ENCODE results near the gene PKN1.
A peak's percentile ranks its signal among the peaks of the same experiment; 100 is the strongest.
"Not testable (repeated sequence)": the region's sequence is repeated elsewhere in the genome, so short reads cannot be mapped to it uniquely, and the experiment has no call there.

The PKN1 gene

DNA sequence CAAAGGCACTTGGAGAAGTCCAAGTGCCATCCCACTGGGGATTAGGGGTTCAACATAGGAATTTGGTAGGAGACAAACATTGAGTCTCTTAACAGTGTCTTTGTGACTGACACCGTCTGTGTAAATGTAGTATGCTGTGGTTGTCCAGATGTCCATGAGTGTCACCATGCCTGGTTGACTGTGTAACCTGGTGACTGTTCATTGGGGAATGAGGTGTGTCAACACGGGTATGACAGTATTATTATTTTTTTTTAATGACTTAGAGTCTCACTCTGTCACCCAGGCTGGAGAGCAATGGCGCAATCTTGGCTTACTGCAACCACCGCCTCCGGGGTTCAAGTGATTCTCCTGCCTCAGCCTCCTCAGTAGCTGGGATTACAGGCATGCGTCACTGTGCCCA lies 16.2 kb downstream of the PKN1 start:
- no peak overlapping the region for H3K56ac ChIP-seq (ENCODE audit: low read length)
- peaks cover 2% of the 10 kb centered on the region for H3K36me3 ChIP-seq (ENCODE audit: control insufficient read depth, insufficient read depth, low read length)
- no peak overlapping the region for H3K9ac ChIP-seq (ENCODE audit: low read length)
- no peak overlapping the region for H3K23ac ChIP-seq (ENCODE audit: low read length)
- H3K18ac ChIP-seq (ENCODE audit: low read length), result no peak overlapping the region
- H2BK5ac ChIP-seq (ENCODE audit: low read length), result no peak overlapping the region
- H3K79me2 ChIP-seq (ENCODE audit: control insufficient read depth, insufficient read depth, low read length), result no peaks in the 10 kb centered on the region
- H2BK15ac ChIP-seq (replicated peaks; ENCODE audit: low read depth), result no peak overlapping the region
- no peak overlapping the region for H3K4ac ChIP-seq (ENCODE audit: low read depth, low read length)
- no peak overlapping the region for H2BK120ac ChIP-seq (ENCODE audit: low read depth, low read length)
- no peak overlapping the region for H4K8ac ChIP-seq (ENCODE audit: low read depth, low read length)
- H4K5ac ChIP-seq (ENCODE audit: low read length), result no peak overlapping the region
- H3K4me3 ChIP-seq (ENCODE audit: low read length), result no peak overlapping the region
- H3K79me1 ChIP-seq (ENCODE audit: low read length), result no peaks in the 10 kb centered on the region
- H3K27ac ChIP-seq (ENCODE audit: low read depth, low read length), result no peak overlapping the region
- no CpG with 5 or more reads among the region's 6 CpGs for WGBS (ENCODE audit: extremely low coverage, insufficient coverage, low lambda C conversion rate)
- H3K4me2 ChIP-seq (ENCODE audit: low read length), result no peak overlapping the region
- DNase-seq, result no peak
- no peak overlapping the region for H2AK5ac ChIP-seq (ENCODE audit: low read length)
- H3K27me3 ChIP-seq (ENCODE audit: insufficient read depth, low read length, poor library complexity), result no peaks in the 10 kb centered on the region
- H3K4me1 ChIP-seq (ENCODE audit: control insufficient read depth, low read depth, low read length), result no peaks in the 10 kb centered on the region

DNA sequence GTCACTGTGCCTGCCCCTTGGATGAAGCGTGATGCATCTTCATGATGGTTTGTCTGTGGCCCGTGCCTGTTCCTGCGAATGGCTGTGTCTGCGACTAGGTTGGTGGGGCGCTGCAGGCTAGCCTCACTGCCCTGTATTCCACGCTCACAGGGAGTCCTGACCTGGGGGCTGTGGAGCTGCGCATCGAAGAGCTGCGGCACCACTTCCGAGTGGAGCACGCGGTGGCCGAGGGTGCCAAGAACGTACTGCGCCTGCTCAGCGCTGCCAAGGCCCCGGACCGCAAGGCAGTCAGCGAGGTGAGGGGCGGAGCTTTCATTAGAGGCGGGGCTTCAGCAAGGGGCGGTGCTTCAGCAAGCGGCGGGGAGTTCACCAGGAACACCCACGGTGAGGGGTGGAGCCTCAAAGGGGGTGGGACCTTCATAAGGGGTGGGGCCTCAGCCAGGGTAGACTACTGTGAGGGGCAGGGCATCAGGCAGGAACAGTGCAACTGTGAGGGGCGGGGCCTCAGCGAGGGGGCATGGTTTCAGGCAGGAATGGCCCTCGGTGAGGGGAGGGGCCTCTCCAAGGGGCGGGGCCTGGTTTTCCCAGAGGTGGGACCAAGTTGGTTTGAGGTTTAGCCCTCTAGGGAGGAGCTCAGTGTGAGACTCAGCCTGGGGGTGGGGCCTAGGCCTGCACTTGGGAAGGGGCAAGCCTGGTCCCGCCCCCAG lies 17.2 kb downstream of the PKN1 start:
- no peak overlapping the region for H2BK5ac ChIP-seq (ENCODE audit: low read length)
- no peak overlapping the region for H3K4me3 ChIP-seq (ENCODE audit: low read length)
- H4K5ac ChIP-seq (ENCODE audit: low read length), result no peak overlapping the region
- H2BK15ac ChIP-seq (replicated peaks; ENCODE audit: low read depth), result no peak overlapping the region
- no peaks in the 10 kb centered on the region for H3K4me1 ChIP-seq (ENCODE audit: control insufficient read depth, low read depth, low read length)
- no peak overlapping the region for H2AK5ac ChIP-seq (ENCODE audit: low read length)
- WGBS (ENCODE audit: extremely low coverage, insufficient coverage, low lambda C conversion rate), result no CpG with 5 or more reads among the region's 30 CpGs
- H3K4ac ChIP-seq (ENCODE audit: low read depth, low read length), result no peak overlapping the region
- no peak overlapping the region for H3K56ac ChIP-seq (ENCODE audit: low read length)
- H3K79me1 ChIP-seq (ENCODE audit: low read length), result no peaks in the 10 kb centered on the region
- H3K27me3 ChIP-seq (ENCODE audit: insufficient read depth, low read length, poor library complexity), result no peaks in the 10 kb centered on the region
- H4K8ac ChIP-seq (ENCODE audit: low read depth, low read length), result no peak overlapping the region
- no peak overlapping the region for H3K4me2 ChIP-seq (ENCODE audit: low read length)
- no peak overlapping the region for H3K9ac ChIP-seq (ENCODE audit: low read length)
- H3K18ac ChIP-seq (ENCODE audit: low read length), result no peak overlapping the region
- H3K36me3 ChIP-seq (ENCODE audit: control insufficient read depth, insufficient read depth, low read length), result no peaks in the 10 kb centered on the region
- no peak overlapping the region for H3K27ac ChIP-seq (ENCODE audit: low read depth, low read length)
- no peaks in the 10 kb centered on the region for H3K79me2 ChIP-seq (ENCODE audit: control insufficient read depth, insufficient read depth, low read length)
- DNase-seq, result peak; percentile 92
- no peak overlapping the region for H3K23ac ChIP-seq (ENCODE audit: low read length)
- H2BK120ac ChIP-seq (ENCODE audit: low read depth, low read length), result no peak overlapping the region

GRCh38 chr19:14450876-14451275 lies 17.8 kb downstream of the PKN1 start:
- H3K27ac ChIP-seq (ENCODE audit: low read depth, low read length), result no peak overlapping the region
- no peak overlapping the region for H3K4me2 ChIP-seq (ENCODE audit: low read length)
- no peaks in the 10 kb centered on the region for H3K79me2 ChIP-seq (ENCODE audit: control insufficient read depth, insufficient read depth, low read length)
- DNase-seq, result no peak
- no peaks in the 10 kb centered on the region for H3K36me3 ChIP-seq (ENCODE audit: control insufficient read depth, insufficient read depth, low read length)
- no peak overlapping the region for H3K9ac ChIP-seq (ENCODE audit: low read length)
- H3K23ac ChIP-seq (ENCODE audit: low read length), result no peak overlapping the region
- no peak overlapping the region for H2AK5ac ChIP-seq (ENCODE audit: low read length)
- no peak overlapping the region for H4K5ac ChIP-seq (ENCODE audit: low read length)
- H3K27me3 ChIP-seq (ENCODE audit: insufficient read depth, low read length, poor library complexity), result no peaks in the 10 kb centered on the region
- H3K4me1 ChIP-seq (ENCODE audit: control insufficient read depth, low read depth, low read length), result no peaks in the 10 kb centered on the region
- no peak overlapping the region for H3K56ac ChIP-seq (ENCODE audit: low read length)
- no peak overlapping the region for H3K4me3 ChIP-seq (ENCODE audit: low read length)
- H2BK5ac ChIP-seq (ENCODE audit: low read length), result no peak overlapping the region
- no peaks in the 10 kb centered on the region for H3K79me1 ChIP-seq (ENCODE audit: low read length)
- WGBS (ENCODE audit: extremely low coverage, insufficient coverage, low lambda C conversion rate), result no CpG with 5 or more reads among the region's 19 CpGs
- H4K8ac ChIP-seq (ENCODE audit: low read depth, low read length), result no peak overlapping the region
- H3K18ac ChIP-seq (ENCODE audit: low read length), result no peak overlapping the region
- no peak overlapping the region for H2BK15ac ChIP-seq (replicated peaks; ENCODE audit: low read depth)
- no peak overlapping the region for H3K4ac ChIP-seq (ENCODE audit: low read depth, low read length)
- no peak overlapping the region for H2BK120ac ChIP-seq (ENCODE audit: low read depth, low read length)

GRCh38 chr19:14452303-14452702 lies 19.2 kb downstream of the PKN1 start:
- H3K4ac ChIP-seq (ENCODE audit: low read depth, low read length); H3K27ac ChIP-seq (ENCODE audit: low read depth, low read length); H2BK15ac ChIP-seq (replicated peaks; ENCODE audit: low read depth); H2BK5ac ChIP-seq (ENCODE audit: low read length); H4K5ac ChIP-seq (ENCODE audit: low read length); H3K4me2 ChIP-seq (ENCODE audit: low read length); H3K9ac ChIP-seq (ENCODE audit: low read length); H3K56ac ChIP-seq (ENCODE audit: low read length); H2AK5ac ChIP-seq (ENCODE audit: low read length); H3K4me1 ChIP-seq (ENCODE audit: control insufficient read depth, low read depth, low read length); H3K27me3 ChIP-seq (ENCODE audit: insufficient read depth, low read length, poor library complexity); H3K79me1 ChIP-seq (ENCODE audit: low read length); H3K4me3 ChIP-seq (ENCODE audit: low read length); H3K36me3 ChIP-seq (ENCODE audit: control insufficient read depth, insufficient read depth, low read length); DNase-seq; H3K23ac ChIP-seq (ENCODE audit: low read length); H3K18ac ChIP-seq (ENCODE audit: low read length); H4K8ac ChIP-seq (ENCODE audit: low read depth, low read length); H2BK120ac ChIP-seq (ENCODE audit: low read depth, low read length); H3K79me2 ChIP-seq (ENCODE audit: control insufficient read depth, insufficient read depth, low read length): not testable (repeated sequence)
- WGBS (ENCODE audit: extremely low coverage, insufficient coverage, low lambda C conversion rate), result no CpG with 5 or more reads among the region's 3 CpGs

DNA sequence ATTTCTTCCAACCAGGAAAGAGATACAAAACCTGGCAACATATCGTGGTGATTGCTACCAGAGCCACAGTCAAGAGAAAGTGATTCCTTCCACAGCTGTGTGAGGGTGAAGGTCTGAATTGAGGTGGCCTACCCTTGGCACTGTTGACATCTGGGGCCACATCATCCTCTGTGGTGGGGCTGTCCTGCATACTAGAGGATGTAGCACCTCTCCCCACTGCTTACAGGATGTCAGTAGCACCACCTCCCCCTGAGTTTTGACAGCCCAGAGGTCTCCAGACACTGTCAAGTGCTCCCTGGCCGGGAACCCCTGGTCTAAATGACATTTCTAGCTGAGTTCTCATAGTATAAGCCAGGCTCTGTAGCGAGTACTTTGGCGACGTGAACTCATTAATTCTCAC lies 26.6 kb downstream of the PKN1 start:
- Histone ChIP-seq H3K4ac (ENCODE audit: low read depth, low read length) (no peak overlapping the region), H3K4me2 (ENCODE audit: low read length) (no peak overlapping the region), H4K8ac (ENCODE audit: low read depth, low read length) (no peak overlapping the region), H3K9ac (ENCODE audit: low read length) (no peak overlapping the region), H3K18ac (ENCODE audit: low read length) (no peak overlapping the region), H3K27me3 (ENCODE audit: insufficient read depth, low read length, poor library complexity) (no peaks in the 10 kb centered on the region), H3K79me2 (ENCODE audit: control insufficient read depth, insufficient read depth, low read length) (no peaks in the 10 kb centered on the region), H3K79me1 (ENCODE audit: low read length) (no peaks in the 10 kb centered on the region), H3K4me3 (ENCODE audit: low read length) (no peak overlapping the region), H2AK5ac (ENCODE audit: low read length) (no peak overlapping the region), H4K5ac (ENCODE audit: low read length) (no peak overlapping the region), H2BK120ac (ENCODE audit: low read depth, low read length) (no peak overlapping the region), H3K56ac (ENCODE audit: low read length) (no peak overlapping the region), H3K23ac (ENCODE audit: low read length) (no peak overlapping the region), H3K4me1 (ENCODE audit: control insufficient read depth, low read depth, low read length) (no peaks in the 10 kb centered on the region), H3K36me3 (ENCODE audit: control insufficient read depth, insufficient read depth, low read length) (no peaks in the 10 kb centered on the region), H3K27ac (ENCODE audit: low read depth, low read length) (no peak overlapping the region), H2BK15ac (replicated peaks; ENCODE audit: low read depth) (no peak overlapping the region), H2BK5ac (ENCODE audit: low read length) (no peak overlapping the region)
- DNase-seq, result no peak
- no CpG with 5 or more reads among the region's 5 CpGs for WGBS (ENCODE audit: extremely low coverage, insufficient coverage, low lambda C conversion rate)

DNA sequence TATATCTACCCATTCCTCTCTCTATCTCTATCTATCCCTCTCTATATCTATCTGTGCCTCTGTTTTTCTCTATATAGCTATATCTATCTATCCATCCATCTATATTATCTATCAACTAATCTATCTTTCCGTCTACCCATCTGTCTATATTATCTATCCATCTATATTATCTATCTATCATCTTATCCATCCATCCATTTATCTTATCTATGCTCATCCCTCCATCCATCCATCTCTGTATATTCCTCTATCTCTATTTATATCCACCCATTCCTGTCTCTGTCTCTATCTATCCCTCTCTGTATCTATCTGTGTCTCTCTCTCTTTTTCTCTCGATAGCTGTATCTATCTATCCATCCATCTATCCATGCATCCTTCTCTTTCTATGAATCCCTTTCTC lies 27.8 kb downstream of the PKN1 start:
- Histone ChIP-seq H2BK5ac (ENCODE audit: low read length) (no peak overlapping the region), H3K36me3 (ENCODE audit: control insufficient read depth, insufficient read depth, low read length) (no peaks in the 10 kb centered on the region), H2BK120ac (ENCODE audit: low read depth, low read length) (no peak overlapping the region), H4K8ac (ENCODE audit: low read depth, low read length) (no peak overlapping the region), H3K4me1 (ENCODE audit: control insufficient read depth, low read depth, low read length) (no peaks in the 10 kb centered on the region), H2AK5ac (ENCODE audit: low read length) (no peak overlapping the region), H3K18ac (ENCODE audit: low read length) (no peak overlapping the region), H4K5ac (ENCODE audit: low read length) (no peak overlapping the region), H3K27me3 (ENCODE audit: insufficient read depth, low read length, poor library complexity) (no peaks in the 10 kb centered on the region), H3K27ac (ENCODE audit: low read depth, low read length) (no peak overlapping the region), H3K79me1 (ENCODE audit: low read length) (no peaks in the 10 kb centered on the region), H3K56ac (ENCODE audit: low read length) (no peak overlapping the region), H3K9ac (ENCODE audit: low read length) (no peak overlapping the region), H3K23ac (ENCODE audit: low read length) (no peak overlapping the region), H3K79me2 (ENCODE audit: control insufficient read depth, insufficient read depth, low read length) (no peaks in the 10 kb centered on the region), H3K4me2 (ENCODE audit: low read length) (no peak overlapping the region), H3K4ac (ENCODE audit: low read depth, low read length) (no peak overlapping the region), H2BK15ac (replicated peaks; ENCODE audit: low read depth) (no peak overlapping the region), H3K4me3 (ENCODE audit: low read length) (no peak overlapping the region)
- 100% methylated on average over 1 of the region's 2 CpGs for WGBS (ENCODE audit: extremely low coverage, insufficient coverage, low lambda C conversion rate)
- DNase-seq, result no peak

All from mesendoderm (in vitro differentiated cells).